ENCODE results near the gene DCST1.

Gene DCST1

GRCh38 chr1:155037043-155037442 lies 3.4 kb downstream of the DCST1 start:
- no peak for DNase-seq

- no peak for DNase-seq
These were observed 4.3 kb downstream of the DCST1 start for GRCh38 chr1:155037851-155038441.

GRCh38 chr1:155038602-155039307 lies 5.1 kb downstream of the DCST1 start:
- peak; percentile 38 for DNase-seq

- DNase-seq, result no peak
These were observed 5.7 kb downstream of the DCST1 start for GRCh38 chr1:155039308-155039669.

GRCh38 chr1:155040358-155041093 lies 6.9 kb downstream of the DCST1 start:
- DNase-seq, result no peak

- DNase-seq, result no peak
These were observed 9.2 kb downstream of the DCST1 start for GRCh38 chr1:155042789-155043188.

- DNase-seq, result no peak
These were observed 9.7 kb downstream of the DCST1 start for GRCh38 chr1:155043301-155043702.

- DNase-seq, result no peak
These were observed 10.2 kb downstream of the DCST1 start for GRCh38 chr1:155043793-155044192.

GRCh38 chr1:155044365-155044764 lies 10.7 kb downstream of the DCST1 start:
- no peak for DNase-seq

GRCh38 chr1:155044812-155045657 lies 11.4 kb downstream of the DCST1 start:
- DNase-seq, result peak; percentile 85

GRCh38 chr1:155048449-155049334 lies 15.1 kb downstream of the DCST1 start:
- DNase-seq, result no peak

GRCh38 chr1:155049651-155050559 lies 16.3 kb downstream of the DCST1 start:
- peak; percentile 75 for DNase-seq

GRCh38 chr1:155050560-155051341 lies 17.1 kb downstream of the DCST1 start, which contains the start of gene ADAM15:
TSS of gene ADAM15 (plus strand) at chr1:155051316. CDS start at chr1:155051387, 71 bp downstream.
- peak; percentile 79 for DNase-seq

GRCh38 chr1:155051342-155051776 lies 17.7 kb downstream of the DCST1 start:
- no peak for DNase-seq

- peak; percentile 54 for DNase-seq
These were observed 18.3 kb downstream of the DCST1 start for GRCh38 chr1:155051777-155052398.

- DNase-seq, result no peak
These were observed 19.1 kb downstream of the DCST1 start for GRCh38 chr1:155052439-155053395.

GRCh38 chr1:155053531-155054105 lies 20.0 kb downstream of the DCST1 start:
- no peak for DNase-seq

GRCh38 chr1:155057104-155057503 lies 23.5 kb downstream of the DCST1 start:
- no peak for DNase-seq
